Liver (tissue), 9 donors: Measurements from ENCODE around the gene ITPKB. TPM values are rescaled to one million over a fixed set of nuclear protein-coding genes. Genes with fewer than 3 reads are reported as not detected.

Experiments
- DNase-seq: peaks from one replicate; pipeline ENCODE4 v3.0.0-alpha.2; 2017; ENCODE audit warnings: low spot score
- H3K27ac ChIP-seq, 2 donors: one replicate each; pipeline ENCODE4 v1.7.0; 2013; ENCODE audit warnings: inconsistent platforms in 2 of 2, low read length in 2 of 2, control low read depth in 1 of 2, low read depth in 1 of 2, mild to moderate bottlenecking in 1 of 2
- H3K27me3 ChIP-seq, 4 donors: one replicate each; pipeline versions ENCODE4 v1.6.1 to v1.7.0; 2013; ENCODE audit warnings: low read length in 3 of 4, inconsistent platforms in 1 of 4, mild to moderate bottlenecking in 1 of 4, moderate library complexity in 1 of 4; ENCODE audit not compliant: control insufficient read depth in 4 of 4, insufficient read depth in 4 of 4
- H3K36me3 ChIP-seq, 4 donors: one replicate each; pipeline versions ENCODE4 v1.6.1 to v1.7.0; 2013; ENCODE audit warnings: low read length in 3 of 4, mild to moderate bottlenecking in 3 of 4, low read depth in 1 of 4, moderate library complexity in 1 of 4; ENCODE audit not compliant: control insufficient read depth in 4 of 4, insufficient read depth in 3 of 4
- H3K4me1 ChIP-seq, 4 donors: one replicate each; pipeline versions ENCODE4 v1.6.1 to v1.7.0; 2013; ENCODE audit warnings: low read length in 3 of 4, mild to moderate bottlenecking in 3 of 4, moderate library complexity in 1 of 4; ENCODE audit not compliant: control insufficient read depth in 4 of 4, insufficient read depth in 4 of 4
- H3K4me3 ChIP-seq, 3 donors: one replicate each; pipeline versions ENCODE4 v1.6.1 to v1.7.0; 2013; ENCODE audit warnings: low read length in 3 of 3, control low read depth in 1 of 3, low read depth in 1 of 3, mild to moderate bottlenecking in 1 of 3
- H3K9ac ChIP-seq, 2 donors: one replicate each; pipeline ENCODE4 v1.7.0; 2013; ENCODE audit warnings: low read length in 2 of 2, mild to moderate bottlenecking in 2 of 2, moderate library complexity in 2 of 2, control low read depth in 1 of 2, low read depth in 1 of 2
- H3K9me3 ChIP-seq, 4 donors: one replicate each; pipeline versions ENCODE4 v1.6.1 to v1.7.0; 2013; ENCODE audit warnings: low read length in 3 of 4; ENCODE audit not compliant: control insufficient read depth in 4 of 4
- EGR1 ChIP-seq, 2 donors: IDR thresholded peaks; 2 replicates each; pipeline ENCODE4 v1.6.1; 2016 to 2018; ENCODE audit warnings: antibody characterized with exemption in 2 of 2, low read depth in 2 of 2
- FOXA1 ChIP-seq: IDR thresholded peaks from 2 replicates; pipeline ENCODE4 v1.6.1; 2016; ENCODE audit warnings: antibody characterized with exemption
- GABPA ChIP-seq, 2 donors: IDR thresholded peaks in 1 of 2; conservative IDR thresholded peaks in 1 of 2; 2 replicates each; pipeline ENCODE4 v1.6.1; 2016; ENCODE audit warnings: antibody characterized with exemption in 2 of 2, mild to moderate bottlenecking in 1 of 2, moderate library complexity in 1 of 2
- HNF4A ChIP-seq, 2 donors: conservative IDR thresholded peaks; 2 replicates each; pipeline ENCODE4 v1.6.1; 2016; ENCODE audit warnings: antibody characterized with exemption in 2 of 2, mild to moderate bottlenecking in 2 of 2
- JUND ChIP-seq, 2 donors: IDR thresholded peaks; 2 replicates each; pipeline ENCODE4 v1.6.1; 2016; ENCODE audit warnings: antibody characterized with exemption in 2 of 2
- MAX ChIP-seq: IDR thresholded peaks from 2 replicates; pipeline ENCODE4 v1.6.1; 2016; ENCODE audit warnings: antibody characterized with exemption
- NR2F2 ChIP-seq: IDR thresholded peaks from 2 replicates; pipeline ENCODE4 v1.6.1; 2016; ENCODE audit warnings: antibody characterized with exemption
- REST ChIP-seq: IDR thresholded peaks from 2 replicates; pipeline ENCODE4 v1.6.1; 2016; ENCODE audit warnings: antibody characterized with exemption, mild to moderate bottlenecking
- TAF1 ChIP-seq: conservative IDR thresholded peaks from 2 replicates; pipeline ENCODE4 v1.6.1; 2016; ENCODE audit warnings: antibody characterized with exemption, mild to moderate bottlenecking
- ZBTB33 ChIP-seq: IDR thresholded peaks from 2 replicates; pipeline ENCODE4 v1.6.1; 2016; ENCODE audit warnings: antibody characterized with exemption
- WGBS: extraction: QIAGEN DNeasy Blood & Tissue Kit; methylation state at CpG from one replicate; pipeline ENCODE4 v1.1.7; 2013; 5-methylcytosine and 5-hydroxymethylcytosine counted together
- polyA plus RNA-seq, 2 donors: library from polyadenylated mRNA; stranded (reverse) in 1 of 2; unstranded in 1 of 2; fragments of 200-250 nt in 1 of 2; fragments of >200 nt in 1 of 2; fragmentation: Nextera tagmentation in 1 of 2; extraction: Ambion mirVana in 1 of 2; gene quantifications; one replicate each; pipeline versions ENCODE4 v1.2.1 to v1.2.3, GENCODE V29; 2013 to 2015
- total RNA-seq, 2 donors: library from RNA; depleted of rRNA; stranded (reverse); fragments of >200 nt; gene quantifications; one replicate each; pipeline ENCODE4 v1.2.3, GENCODE V29; 2014
- donor health status: healthy.
- donor health status: healthy.
- donor health status: healthy.
- donor health status: healthy.
- donor health status: healthy.

The ITPKB gene
- total and polyA plus RNA-seq, 4 donors, result 0.61 to 5.8 (median 3.7) TPM

- no peaks in the 10 kb centered on the region for H3K36me3 ChIP-seq
- H3K9ac ChIP-seq, result no peak overlapping the region
- no peak for TF ChIP-seq EGR1 (IDR thresholded peaks at IDR 0.05; ENCODE audit: low read depth in 2 of 2)
- no peak overlapping the region for H3K27ac ChIP-seq
- WGBS, result 96% methylated on average over 12 of the region's 12 CpGs
- no peak overlapping the region for H3K4me3 ChIP-seq
- H3K9me3 ChIP-seq, result no peaks in the 10 kb centered on the region
- no peaks in the 10 kb centered on the region for H3K27me3 ChIP-seq
- H3K4me1 ChIP-seq, result peaks cover 0 to 12% (median 10%) of the 10 kb centered on the region in 4 donors
- DNase-seq, result no peak
Observed at GRCh38 chr1:226607268-226607660, 131.8 kb downstream of the ITPKB start.

- Histone ChIP-seq H3K4me1 (peaks cover 0 to 12% (median 10%) of the 10 kb centered on the region in 4 donors), H3K27me3 (no peaks in the 10 kb centered on the region), H3K36me3 (no peaks in the 10 kb centered on the region), H3K27ac (no peak overlapping the region), H3K4me3 (no peak overlapping the region), H3K9ac (no peak overlapping the region), H3K9me3 (no peaks in the 10 kb centered on the region)
- TF ChIP-seq FOXA1, result no peak
- TF ChIP-seq TAF1, result no peak
- no peak for TF ChIP-seq EGR1 (IDR thresholded peaks at IDR 0.05; ENCODE audit: low read depth in 2 of 2)
- no peak for TF ChIP-seq JUND (IDR thresholded peaks at IDR 0.05)
- TF ChIP-seq ZBTB33, result no peak
- no peak for TF ChIP-seq MAX
- no peak for TF ChIP-seq GABPA (IDR thresholded peaks at IDR 0.05 in 1 of 2, conservative IDR thresholded peaks at IDR 0.05 in 1 of 2)
- no peak for TF ChIP-seq HNF4A (conservative IDR thresholded peaks at IDR 0.05)
- no peak for TF ChIP-seq REST
- TF ChIP-seq NR2F2, result no peak
- no peak for DNase-seq
- 91% methylated on average over 11 of the region's 11 CpGs for WGBS
Observed at GRCh38 chr1:226606311-226607267, 132.5 kb downstream of the ITPKB start.
